Bronchial epithelial cell (primary cell): ENCODE results near the gene GRIP1. TPM values are rescaled to one million over a fixed set of nuclear protein-coding genes. Genes with fewer than 3 reads are reported as not detected.

Experiments
- DNase-seq: peaks from one replicate; pipeline ENCODE4 v3.0.0-alpha.2; 2010; ENCODE audit warnings: low read depth
- FAIRE-seq: peaks from 2 replicates; lab custom pipeline; 2011; peaks lifted over from hg19 to GRCh38; lab: Jason Lieb, UNC
- H3K27me3 ChIP-seq: 2 replicates; pipeline ENCODE4 v1.5.1; 2011; ENCODE audit warnings: low read length; ENCODE audit not compliant: control insufficient read depth, insufficient read depth
- H3K36me3 ChIP-seq: 2 replicates; pipeline ENCODE4 v1.5.1; 2011; ENCODE audit warnings: low read length; ENCODE audit not compliant: control insufficient read depth, insufficient read depth
- H3K4me3 ChIP-seq: 2 replicates; pipeline ENCODE4 v1.5.1; 2011; ENCODE audit warnings: mild to moderate bottlenecking, low read depth, low read length, control low read depth
- total RNA-seq: library from RNA; depleted of rRNA; stranded (reverse); fragments of >200 nt; gene quantifications from 2 replicates; pipeline ENCODE4 v1.2.1, GENCODE V29; 2014
- TF ChIP-seq, protein P1 (sequence below): IDR thresholded peaks from 2 replicates; pipeline ENCODE4 v1.5.1; 2011; ENCODE audit warnings: mild to moderate bottlenecking, moderate library complexity, low read length, control low read depth, inconsistent platforms; ENCODE audit not compliant: insufficient read depth, severe bottlenecking

The GRIP1 gene
- total RNA-seq, 1 donor from 2014 or later: 3.9 TPM

DNA sequence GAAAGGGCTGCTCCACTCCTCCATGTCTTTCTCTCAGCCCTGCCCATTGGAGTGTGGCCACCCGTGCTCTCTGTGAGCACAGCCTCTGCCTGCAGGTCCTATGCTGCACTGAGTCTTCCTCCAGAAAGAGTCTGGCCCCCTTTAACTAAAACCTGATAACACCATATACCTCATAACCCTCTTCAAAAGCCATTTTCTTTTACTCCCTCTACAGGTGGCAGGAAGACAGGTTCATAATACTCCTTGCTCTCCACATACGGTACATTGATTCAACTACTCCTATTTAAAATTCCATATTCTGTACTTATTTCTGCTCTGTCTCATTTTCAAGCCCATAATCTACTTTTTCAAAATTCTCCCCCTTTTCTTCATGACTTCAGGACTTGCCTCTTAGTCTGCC lies 232.6 kb downstream of the GRIP1 start:
- TF ChIP-seq, protein P1, sequence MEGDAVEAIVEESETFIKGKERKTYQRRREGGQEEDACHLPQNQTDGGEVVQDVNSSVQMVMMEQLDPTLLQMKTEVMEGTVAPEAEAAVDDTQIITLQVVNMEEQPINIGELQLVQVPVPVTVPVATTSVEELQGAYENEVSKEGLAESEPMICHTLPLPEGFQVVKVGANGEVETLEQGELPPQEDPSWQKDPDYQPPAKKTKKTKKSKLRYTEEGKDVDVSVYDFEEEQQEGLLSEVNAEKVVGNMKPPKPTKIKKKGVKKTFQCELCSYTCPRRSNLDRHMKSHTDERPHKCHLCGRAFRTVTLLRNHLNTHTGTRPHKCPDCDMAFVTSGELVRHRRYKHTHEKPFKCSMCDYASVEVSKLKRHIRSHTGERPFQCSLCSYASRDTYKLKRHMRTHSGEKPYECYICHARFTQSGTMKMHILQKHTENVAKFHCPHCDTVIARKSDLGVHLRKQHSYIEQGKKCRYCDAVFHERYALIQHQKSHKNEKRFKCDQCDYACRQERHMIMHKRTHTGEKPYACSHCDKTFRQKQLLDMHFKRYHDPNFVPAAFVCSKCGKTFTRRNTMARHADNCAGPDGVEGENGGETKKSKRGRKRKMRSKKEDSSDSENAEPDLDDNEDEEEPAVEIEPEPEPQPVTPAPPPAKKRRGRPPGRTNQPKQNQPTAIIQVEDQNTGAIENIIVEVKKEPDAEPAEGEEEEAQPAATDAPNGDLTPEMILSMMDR: no peak
- no peak for DNase-seq
- Histone ChIP-seq H3K4me3 (no peak overlapping the region), H3K27me3 (no peaks in the 10 kb centered on the region), H3K36me3 (no peaks in the 10 kb centered on the region)
- no peak for FAIRE-seq

DNA sequence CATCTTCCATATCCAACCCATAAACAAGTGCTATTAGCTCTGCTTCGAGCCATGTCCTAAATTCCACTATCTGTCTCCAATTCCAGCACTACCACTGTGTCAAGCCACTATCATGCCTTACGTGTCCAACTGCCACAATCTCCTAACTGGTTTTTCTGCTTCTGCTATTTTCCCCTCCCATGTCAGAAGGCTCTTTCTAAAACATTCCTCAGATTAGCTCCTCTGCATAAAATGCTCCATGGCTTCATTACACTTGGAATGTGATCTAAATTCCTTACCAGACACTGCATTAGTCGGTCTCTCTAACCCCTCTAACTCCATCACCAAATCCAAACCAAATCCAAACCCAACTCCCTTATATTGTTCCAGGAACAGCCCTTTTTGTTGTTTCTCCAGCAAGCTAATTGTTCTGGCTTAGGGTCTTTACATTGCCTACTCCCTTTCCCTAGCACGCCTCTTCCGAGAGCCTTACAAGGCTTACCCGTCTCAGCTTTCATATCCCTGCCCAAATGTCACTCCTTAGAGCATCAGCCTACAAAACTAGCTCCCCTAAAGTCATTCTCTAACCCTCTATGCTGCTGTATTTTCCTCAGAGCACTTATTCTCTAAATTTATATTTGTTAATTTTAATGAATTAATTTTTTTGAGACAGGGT lies 236.8 kb downstream of the GRIP1 start:
- Histone ChIP-seq H3K4me3 (no peak overlapping the region), H3K27me3 (no peaks in the 10 kb centered on the region), H3K36me3 (no peaks in the 10 kb centered on the region)
- FAIRE-seq: no peak
- TF ChIP-seq, protein P1: no peak
- DNase-seq: no peak

DNA sequence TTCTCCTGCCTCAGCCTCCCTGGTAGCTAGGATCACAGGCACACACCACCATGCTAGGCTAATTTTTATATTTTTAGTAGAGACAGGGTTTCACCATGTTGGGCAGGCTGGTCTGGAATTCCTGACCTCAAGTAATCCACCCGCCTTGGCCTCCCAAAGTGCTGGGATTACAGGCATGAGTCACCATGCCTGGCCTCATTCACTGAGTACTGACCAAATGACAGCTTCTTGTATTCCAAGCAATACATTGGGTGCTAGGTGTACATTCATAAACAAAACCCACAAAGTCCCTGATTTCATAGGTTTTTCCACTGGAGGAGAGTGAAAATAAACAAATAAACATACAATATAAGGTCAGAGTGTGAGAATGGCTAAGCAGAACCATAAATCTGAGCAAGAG lies 240.3 kb downstream of the GRIP1 start:
- Histone ChIP-seq H3K4me3 (no peak overlapping the region), H3K27me3 (no peaks in the 10 kb centered on the region), H3K36me3 (no peaks in the 10 kb centered on the region)
- FAIRE-seq (no peak), DNase-seq (peak; percentile 8)
- TF ChIP-seq, protein P1: no peak

DNA sequence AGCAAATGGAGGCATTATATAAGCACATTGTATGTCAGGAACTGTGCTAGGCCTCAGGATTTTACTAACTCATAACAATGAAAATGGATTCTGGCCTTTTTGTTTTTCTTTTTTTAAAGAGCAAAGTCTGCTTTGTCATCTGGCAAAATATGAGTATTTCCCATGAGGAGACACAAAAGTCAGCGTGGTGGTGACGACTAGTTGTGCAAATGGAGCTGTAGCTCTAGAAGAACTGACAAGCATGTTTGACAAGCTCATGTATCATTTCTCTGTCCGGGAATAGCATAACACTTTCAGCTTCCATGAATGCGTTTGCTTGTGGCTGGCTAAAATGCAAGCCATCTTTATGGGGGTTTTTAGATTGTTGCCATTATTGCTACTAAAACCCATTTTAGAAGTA lies 248.8 kb downstream of the GRIP1 start:
- Histone ChIP-seq H3K27me3 (no peaks in the 10 kb centered on the region), H3K36me3 (no peaks in the 10 kb centered on the region), H3K4me3 (no peak overlapping the region)
- FAIRE-seq (no peak), DNase-seq (no peak)
- TF ChIP-seq, protein P1: no peak

DNA sequence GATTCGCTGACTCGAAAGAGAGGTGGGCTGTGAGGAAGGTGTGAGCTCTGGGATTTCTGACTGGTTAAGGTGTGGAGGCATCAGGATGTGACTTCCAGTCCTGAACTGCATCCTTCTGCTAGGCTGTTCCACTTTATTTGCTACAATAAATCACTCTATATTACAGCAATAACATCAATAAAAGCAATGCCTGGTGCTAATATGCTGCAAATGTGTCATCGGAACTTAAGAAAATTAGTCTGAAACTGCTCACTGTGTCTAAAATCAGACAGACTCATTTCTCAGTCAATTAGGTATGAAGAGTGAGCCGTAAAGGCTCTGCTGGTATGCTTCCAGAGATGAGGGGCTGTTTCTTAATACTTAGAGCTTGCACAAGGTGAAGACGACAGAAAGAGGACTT lies 250.0 kb downstream of the GRIP1 start:
- Histone ChIP-seq H3K27me3 (no peaks in the 10 kb centered on the region), H3K36me3 (no peaks in the 10 kb centered on the region), H3K4me3 (no peak overlapping the region)
- FAIRE-seq (no peak), DNase-seq (no peak)
- TF ChIP-seq, protein P1: no peak

DNA sequence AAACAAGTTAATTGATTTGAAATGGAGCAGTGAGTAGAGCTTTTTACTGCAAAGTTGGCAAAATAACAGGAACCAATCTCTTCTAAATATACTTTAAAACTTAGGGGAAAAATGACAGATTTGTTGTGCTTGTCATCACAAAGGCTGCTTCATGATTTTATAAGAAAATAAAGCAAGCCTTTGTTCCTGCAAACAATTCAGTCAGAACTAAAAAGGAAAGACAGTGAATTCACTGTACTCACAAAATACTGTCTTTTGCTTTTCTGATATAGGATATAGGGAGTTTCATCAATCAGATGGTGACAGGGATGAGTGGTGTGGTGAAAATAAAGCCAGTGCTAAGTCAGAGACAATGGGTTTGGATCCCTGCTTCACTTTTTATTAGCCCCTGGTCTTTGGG lies 250.6 kb downstream of the GRIP1 start:
- no peak for DNase-seq
- TF ChIP-seq, protein P1: no peak
- H3K27me3 ChIP-seq: no peaks in the 10 kb centered on the region
- no peaks in the 10 kb centered on the region for H3K36me3 ChIP-seq
- no peak overlapping the region for H3K4me3 ChIP-seq
- no peak for FAIRE-seq
